Brain microvascular endothelial cell (primary cell): ENCODE measurements around the gene MAP1B.

ENCODE experiments used
- DNase-seq: peaks from one replicate; pipeline ENCODE4 v3.0.0-alpha.2; 2020
- H3K27ac ChIP-seq: fragments of 250-450 bp; sonication (Bioruptor Pico); 2 replicates; pipeline ENCODE4 v1.5.1; 2020; ENCODE audit warnings: mild to moderate bottlenecking, moderate library complexity
- H3K27me3 ChIP-seq: fragments of 250-450 bp; sonication (Bioruptor Pico); replicated peaks from 2 replicates; pipeline ENCODE4 v1.5.1; 2020; ENCODE audit warnings: mild to moderate bottlenecking
- H3K36me3 ChIP-seq: fragments of 250-450 bp; sonication (Bioruptor Pico); replicated peaks from 2 replicates; pipeline ENCODE4 v1.5.1; 2020; ENCODE audit warnings: mild to moderate bottlenecking
- H3K4me3 ChIP-seq: 2 replicates; pipeline ENCODE4 v1.5.1; 2011; ENCODE audit warnings: low read depth, mild to moderate bottlenecking, control low read depth, low read length, moderate library complexity
- in situ Hi-C: cut with HindIII; loops from 2 replicates; pipeline ENCODE4 v1.10.0; 2017; ENCODE audit warnings: low sequenced_read_pairs, low pct_ligation_motif_present
- TF ChIP-seq, protein P1 (sequence below): IDR thresholded peaks from 2 replicates; pipeline ENCODE4 v1.5.1; 2011; ENCODE audit warnings: low read depth, mild to moderate bottlenecking, moderate library complexity, low read length, control low read depth, inconsistent platforms; ENCODE audit errors: missing control alignments

The MAP1B gene

DNA sequence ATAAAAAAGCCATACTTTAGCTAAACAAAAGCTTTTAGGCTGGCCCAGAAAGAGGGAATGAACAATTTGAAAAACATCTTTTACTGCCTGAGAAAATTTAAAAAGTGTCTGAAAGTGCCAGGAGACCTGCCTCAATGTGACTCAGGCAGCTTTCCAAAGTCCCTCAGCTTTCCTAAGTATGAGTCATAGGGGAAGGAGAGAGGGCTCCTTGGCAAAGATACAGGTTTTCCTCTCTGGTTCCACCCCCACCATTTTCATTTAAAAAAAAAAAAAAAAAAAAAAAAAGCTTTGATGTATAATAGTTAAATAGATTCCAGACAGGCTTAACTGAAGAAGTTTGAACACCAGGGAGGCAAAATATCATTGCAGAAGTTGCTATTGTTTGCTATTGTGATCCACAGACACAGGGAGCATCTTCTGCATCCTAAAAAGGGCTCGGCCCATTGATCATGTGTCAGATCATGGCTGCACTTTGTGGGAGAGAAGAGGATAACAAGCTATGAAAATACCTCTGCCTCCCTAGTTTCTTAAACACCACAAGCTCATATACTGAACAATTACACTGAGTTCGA lies 141.2 kb downstream of the MAP1B start:
- DNase-seq, result peak; percentile 70
- Histone ChIP-seq H3K27me3 (no peaks in the 10 kb centered on the region), H3K36me3 (no peaks in the 10 kb centered on the region), H3K27ac (peak overlapping the region; percentile 59), H3K4me3 (no peak overlapping the region)
- TF ChIP-seq, protein P1, sequence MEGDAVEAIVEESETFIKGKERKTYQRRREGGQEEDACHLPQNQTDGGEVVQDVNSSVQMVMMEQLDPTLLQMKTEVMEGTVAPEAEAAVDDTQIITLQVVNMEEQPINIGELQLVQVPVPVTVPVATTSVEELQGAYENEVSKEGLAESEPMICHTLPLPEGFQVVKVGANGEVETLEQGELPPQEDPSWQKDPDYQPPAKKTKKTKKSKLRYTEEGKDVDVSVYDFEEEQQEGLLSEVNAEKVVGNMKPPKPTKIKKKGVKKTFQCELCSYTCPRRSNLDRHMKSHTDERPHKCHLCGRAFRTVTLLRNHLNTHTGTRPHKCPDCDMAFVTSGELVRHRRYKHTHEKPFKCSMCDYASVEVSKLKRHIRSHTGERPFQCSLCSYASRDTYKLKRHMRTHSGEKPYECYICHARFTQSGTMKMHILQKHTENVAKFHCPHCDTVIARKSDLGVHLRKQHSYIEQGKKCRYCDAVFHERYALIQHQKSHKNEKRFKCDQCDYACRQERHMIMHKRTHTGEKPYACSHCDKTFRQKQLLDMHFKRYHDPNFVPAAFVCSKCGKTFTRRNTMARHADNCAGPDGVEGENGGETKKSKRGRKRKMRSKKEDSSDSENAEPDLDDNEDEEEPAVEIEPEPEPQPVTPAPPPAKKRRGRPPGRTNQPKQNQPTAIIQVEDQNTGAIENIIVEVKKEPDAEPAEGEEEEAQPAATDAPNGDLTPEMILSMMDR, result no peak
- in situ Hi-C loops, result no loop called here

DNA sequence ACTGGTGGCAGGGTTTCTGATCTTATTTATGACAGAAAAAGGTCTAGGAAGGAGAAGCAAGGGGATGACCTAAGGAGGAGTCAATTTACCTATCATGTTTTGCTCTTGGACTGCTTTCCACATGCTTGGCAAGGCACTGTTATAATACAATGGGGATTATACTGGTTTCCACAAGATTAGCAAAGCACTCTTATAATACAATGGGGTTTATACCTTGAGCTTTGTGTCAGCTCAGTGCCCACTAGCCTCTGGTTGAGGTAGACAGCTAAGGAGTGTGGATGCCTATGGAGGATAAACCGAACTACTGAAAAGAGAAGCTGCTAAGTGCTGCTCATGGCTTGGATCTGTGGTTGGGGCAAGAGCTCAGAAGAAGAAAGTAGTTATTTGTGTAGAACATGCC lies 144.1 kb downstream of the MAP1B start:
- in situ Hi-C loops, result no loop called here
- H3K36me3 ChIP-seq, result no peaks in the 10 kb centered on the region
- DNase-seq, result no peak
- TF ChIP-seq, protein P1, result no peak
- H3K27me3 ChIP-seq, result no peaks in the 10 kb centered on the region
- no peak overlapping the region for H3K4me3 ChIP-seq
- no peak overlapping the region for H3K27ac ChIP-seq

DNA sequence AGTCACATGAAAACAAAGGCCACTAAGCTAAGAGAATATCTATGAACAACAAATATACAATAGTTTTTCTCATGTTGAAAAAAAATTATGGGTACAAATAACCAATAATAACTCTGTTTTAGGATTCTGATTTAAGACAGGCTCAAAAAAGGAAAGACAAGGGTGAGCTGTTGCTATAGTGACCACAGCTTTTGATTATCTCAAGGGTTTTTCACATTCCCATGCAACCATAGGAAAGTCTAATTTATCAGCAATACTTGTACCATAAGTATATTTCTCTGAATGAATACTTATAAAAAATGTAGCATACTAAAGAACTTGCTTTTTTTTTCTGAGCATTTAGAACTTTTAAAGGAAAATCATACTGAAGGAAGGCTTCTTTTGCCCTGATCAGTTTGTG lies 144.7 kb downstream of the MAP1B start:
- Histone ChIP-seq H3K27ac (no peak overlapping the region), H3K4me3 (no peak overlapping the region), H3K27me3 (no peaks in the 10 kb centered on the region), H3K36me3 (no peaks in the 10 kb centered on the region)
- TF ChIP-seq, protein P1, result no peak
- DNase-seq, result no peak
- in situ Hi-C loops, result no loop called here

DNA sequence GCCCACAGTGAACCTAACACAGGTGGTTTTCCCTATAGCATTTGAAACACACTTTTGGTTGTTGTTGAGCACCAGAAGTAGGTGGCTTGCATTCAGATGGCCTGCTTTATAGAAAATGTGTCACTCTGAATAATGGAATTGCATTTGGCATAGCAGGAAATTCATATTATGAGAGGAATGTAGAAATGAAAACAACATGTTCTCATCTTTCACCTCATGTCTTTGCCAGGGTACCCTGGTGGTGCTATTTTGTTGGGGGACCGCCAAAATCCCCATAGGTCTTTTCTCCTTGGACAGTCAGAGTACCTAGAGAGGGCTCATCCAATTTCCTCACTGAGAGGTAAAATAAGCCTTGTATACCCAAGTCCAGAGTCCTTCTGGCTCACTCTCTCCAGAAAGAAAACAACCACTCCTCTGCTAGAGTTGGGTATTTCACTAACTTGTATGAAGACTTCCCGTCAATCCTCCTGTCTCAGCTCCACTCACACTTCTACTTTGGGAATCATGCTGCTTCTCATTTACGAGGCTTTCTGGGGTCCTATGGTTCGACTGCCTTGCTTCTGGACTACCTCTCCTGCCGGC lies 145.4 kb downstream of the MAP1B start:
- TF ChIP-seq, protein P1, result no peak
- Histone ChIP-seq H3K27ac (peak overlapping the region; percentile 36), H3K4me3 (no peak overlapping the region), H3K36me3 (no peaks in the 10 kb centered on the region), H3K27me3 (no peaks in the 10 kb centered on the region)
- in situ Hi-C loops, result no loop called here
- DNase-seq, result peak; percentile 21

DNA sequence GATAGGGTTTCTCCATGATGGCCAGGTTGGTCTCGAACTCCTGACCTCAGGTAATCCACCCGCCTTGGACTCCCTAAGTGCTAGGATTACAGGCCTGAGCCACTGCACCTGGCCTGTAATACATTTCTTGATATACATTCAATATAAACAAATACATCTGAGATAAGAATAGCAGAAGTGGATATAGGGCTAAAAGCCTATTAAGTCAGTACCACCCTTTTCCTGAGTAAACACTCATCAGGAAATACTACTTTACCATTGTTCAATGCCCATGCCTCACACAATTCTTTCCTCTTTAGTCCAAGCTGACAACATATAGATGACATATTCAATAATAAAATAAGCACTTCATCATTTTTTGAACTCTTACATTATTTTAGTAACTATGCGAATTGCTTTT lies 148.0 kb downstream of the MAP1B start:
- Histone ChIP-seq H3K27me3 (no peaks in the 10 kb centered on the region), H3K36me3 (no peaks in the 10 kb centered on the region), H3K4me3 (no peak overlapping the region), H3K27ac (no peak overlapping the region)
- in situ Hi-C loops, result no loop called here
- DNase-seq, result no peak
- TF ChIP-seq, protein P1, result no peak

DNA sequence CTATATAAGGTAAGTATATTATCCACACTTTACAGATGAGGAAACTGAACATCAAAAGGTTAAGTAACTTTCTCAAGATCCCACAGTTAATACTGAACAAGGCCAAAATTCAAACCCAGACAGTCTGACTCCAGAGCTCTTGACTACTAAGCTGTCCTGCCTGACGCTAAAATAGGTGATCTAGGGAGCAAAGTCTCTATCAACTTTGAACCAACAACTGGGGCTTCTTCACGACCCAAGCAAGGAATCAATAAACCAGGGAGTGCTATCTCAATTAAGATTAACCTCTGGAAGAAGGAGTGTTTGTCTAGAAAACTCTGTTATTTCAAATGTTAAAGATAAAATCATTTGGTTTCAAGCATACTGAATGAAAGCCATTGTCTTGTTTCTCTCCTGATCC lies 148.4 kb downstream of the MAP1B start:
- in situ Hi-C loops, result no loop called here

More for the DNA sequence above, 148.4 kb downstream of the MAP1B start:
- H3K27ac ChIP-seq, result no peak overlapping the region
- DNase-seq, result no peak
- H3K36me3 ChIP-seq, result no peaks in the 10 kb centered on the region
- TF ChIP-seq, protein P1, result no peak
- H3K4me3 ChIP-seq, result no peak overlapping the region
- H3K27me3 ChIP-seq, result no peaks in the 10 kb centered on the region
